ENCODE measurements around the gene TARBP1.

TARBP1 gene

DNA sequence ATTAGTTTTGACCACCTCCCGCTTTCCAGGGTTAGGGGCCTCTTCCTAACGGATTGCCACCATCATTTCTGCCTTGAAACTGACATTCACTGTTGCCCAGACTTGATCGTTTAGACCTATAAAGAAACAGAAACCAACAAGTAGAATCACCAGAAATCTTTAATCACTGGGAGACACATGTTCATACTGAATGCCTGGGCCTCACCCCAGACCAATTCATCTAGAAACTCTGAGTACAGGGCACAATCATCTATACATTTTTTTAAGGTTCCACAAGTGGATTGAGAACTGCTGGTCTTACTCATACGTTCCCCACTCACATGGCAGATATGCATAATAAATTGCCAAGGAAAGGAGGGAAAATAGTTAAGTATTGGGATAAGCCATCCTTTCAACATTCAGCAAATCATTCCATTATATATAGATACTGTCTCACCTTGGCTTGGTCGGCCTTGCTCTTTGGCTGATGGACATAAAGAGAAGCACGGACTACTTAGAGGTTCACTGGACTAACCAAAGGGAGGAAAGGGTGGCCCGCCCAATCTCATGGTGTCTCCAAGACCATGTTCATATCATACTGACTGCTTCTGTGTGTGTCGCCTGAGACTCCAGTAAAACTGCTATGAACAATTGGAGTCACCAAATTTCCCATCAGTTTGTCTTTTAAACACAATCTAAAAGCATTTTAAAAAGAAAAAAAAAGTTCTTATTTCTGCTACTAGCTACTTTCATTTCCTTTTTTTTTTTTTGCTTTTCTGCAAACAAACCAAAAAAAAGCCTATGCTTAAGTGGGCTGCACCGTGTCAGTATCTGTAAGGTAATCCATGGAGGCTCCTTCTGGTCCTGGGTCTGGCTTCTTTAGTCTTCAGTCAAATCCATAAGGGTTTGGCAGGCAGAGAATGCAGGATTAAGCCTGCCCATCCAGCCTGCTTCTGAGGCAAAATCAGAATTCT lies 9.4 kb upstream of the TARBP1 start:
- DNase-seq (ENCODE audit: extremely low read depth in 1 of 2, low read depth in 1 of 2), result peak in 1 of 2 donors; percentile 41

DNA sequence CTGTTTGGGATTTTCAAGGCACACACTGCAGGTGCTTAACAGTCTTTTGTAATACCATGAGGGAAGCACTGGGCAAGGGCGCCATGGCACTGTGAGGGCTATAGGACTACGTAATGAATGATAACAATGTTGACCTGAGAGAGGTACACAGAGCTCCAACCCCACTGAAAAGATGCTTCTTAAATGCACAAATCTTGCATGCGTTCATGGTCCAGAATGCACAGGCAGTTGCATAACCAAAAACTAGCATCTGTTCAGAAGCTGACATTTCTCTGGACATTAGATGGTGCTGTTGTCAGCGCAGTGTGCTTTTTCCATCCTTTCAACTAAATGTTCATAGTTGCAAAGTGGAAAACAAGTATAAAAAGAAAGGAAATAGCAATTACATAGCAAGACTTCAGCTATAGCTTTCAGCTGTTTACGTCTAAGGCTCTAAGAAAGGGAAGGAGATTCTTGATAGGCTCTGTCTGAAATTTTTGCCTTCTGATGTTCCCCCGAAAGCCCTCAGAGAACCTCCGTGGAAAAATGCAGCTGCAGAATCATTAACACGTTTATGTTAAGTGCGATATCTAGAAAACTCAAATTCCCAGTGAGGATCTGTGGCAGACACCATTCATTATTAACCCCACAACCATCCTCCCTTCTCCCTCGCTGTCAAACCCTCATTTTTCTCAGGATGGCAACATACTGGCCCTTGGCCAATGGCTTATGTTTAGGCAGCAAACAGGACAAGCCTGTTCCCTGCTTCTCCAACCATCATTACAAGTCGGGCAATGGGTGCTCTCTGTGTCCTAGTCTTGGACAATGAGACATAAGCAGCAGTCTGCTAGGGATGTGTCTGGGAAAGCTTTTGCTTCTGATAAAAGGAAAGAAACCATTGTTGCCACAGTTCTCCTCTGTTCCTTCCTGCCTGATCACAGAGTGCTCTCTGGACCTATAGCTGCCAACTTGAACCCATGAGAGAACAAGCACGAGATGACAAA lies 8.2 kb upstream of the TARBP1 start:
- DNase-seq (ENCODE audit: extremely low read depth in 1 of 2, low read depth in 1 of 2), result no peak

DNA sequence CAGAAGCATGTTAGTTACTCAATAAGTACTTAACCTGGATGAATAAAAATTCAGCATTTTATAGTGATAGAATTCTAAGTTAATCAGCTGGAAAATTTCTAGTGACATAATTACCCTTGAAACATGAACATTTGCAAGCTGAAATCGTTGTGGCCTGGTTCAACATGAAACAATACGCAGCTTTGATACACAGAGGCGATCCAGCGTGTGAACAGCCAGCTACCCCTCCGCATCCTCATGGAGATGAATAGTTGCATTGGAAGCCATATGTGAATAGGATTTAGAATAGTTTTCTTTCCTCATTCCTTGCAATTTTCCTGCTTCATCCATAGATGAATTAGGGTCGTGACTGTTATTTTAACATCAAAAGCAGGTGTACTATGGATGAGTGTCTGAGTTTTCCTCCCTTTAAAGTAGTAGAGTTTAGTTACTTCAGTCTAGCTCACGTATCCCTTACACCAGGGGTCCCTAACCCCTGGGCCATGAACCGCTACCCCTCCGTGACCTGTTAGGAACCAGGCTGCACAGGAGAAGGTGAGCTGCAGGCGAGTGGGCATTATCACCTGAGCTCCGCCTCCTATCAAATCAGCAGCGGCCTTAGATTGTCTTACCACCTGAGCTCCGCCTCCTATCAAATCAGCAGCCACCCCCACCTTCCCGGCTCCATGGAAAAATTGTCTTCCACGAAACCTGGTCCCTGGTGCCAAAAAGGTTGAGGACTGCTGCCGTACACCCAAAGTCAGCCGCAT lies 6.2 kb upstream of the TARBP1 start:
- no peak for DNase-seq (ENCODE audit: extremely low read depth in 1 of 2, low read depth in 1 of 2)

DNA sequence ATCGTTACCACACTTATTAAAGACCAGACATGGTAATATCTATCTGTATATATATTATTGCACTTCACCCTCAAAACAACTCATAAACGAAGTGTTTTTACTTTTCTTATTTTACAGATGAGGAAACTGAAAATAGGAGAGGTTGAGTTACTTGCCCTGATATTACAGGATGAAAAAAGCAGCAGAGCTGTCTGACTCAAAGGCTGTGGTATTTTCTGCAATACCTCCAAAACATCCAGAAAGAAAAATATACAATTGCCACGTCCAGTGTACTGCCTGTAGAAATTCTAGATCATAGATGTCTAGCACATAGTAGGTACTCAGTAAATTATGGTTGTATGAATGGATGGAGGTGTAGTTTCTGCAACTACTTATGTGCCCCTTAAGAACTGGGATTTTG lies 5.2 kb upstream of the TARBP1 start:
- DNase-seq (ENCODE audit: extremely low read depth in 1 of 2, low read depth in 1 of 2), result no peak

DNA sequence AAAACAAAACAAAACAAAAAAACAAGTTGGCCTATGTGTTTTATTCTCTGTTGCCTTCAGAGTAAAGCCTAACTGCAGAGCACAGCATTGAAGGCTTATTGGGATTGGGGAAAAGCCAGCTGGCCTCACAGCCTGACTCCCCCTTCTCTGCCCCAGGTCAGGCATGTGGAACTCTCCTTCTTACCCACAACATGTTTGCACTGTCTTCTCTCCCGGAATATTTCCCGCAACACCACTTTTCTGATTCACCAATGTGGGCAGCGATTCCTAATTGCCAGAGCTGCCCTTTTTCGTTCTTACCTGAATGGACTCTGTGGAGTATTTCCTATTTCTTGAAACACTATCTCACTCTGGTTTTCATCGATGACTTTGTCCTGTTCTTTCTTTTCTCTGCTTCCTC lies 2.8 kb upstream of the TARBP1 start:
- DNase-seq (ENCODE audit: extremely low read depth in 1 of 2, low read depth in 1 of 2), result no peak

DNA sequence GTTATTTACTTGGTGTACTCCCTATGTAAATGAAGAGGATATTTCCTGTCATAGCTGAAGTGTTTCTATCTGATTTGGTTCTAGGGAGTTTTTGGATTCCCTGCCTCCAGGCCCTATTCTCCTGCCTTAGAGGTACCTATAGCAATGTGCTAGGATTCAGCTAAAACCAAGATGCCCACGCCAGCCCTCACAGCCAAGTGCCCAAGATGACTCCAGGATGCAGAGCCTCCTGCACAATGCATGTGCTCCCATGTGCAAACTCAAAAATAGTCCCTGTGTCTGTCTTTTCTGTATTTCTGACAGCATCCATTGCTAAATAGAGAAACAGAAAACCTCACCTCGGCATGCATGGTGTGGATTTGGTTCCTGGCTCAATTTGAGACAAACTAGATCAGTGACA lies 887 bp upstream of the TARBP1 start:
- DNase-seq (ENCODE audit: extremely low read depth in 1 of 2, low read depth in 1 of 2), result no peak

DNA sequence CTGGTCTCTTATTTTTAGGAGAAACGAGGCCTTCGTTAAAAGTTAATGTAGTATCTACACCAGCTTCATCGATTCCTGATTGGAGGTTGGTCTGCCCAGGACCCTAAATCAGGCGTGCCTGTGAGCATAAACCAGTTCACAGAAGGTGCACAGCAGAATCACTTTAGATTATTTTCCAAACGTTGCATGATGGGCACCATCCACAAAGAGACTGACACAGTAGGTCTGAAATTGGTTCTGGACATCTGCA lies 256 bp upstream of the TARBP1 start:
- DNase-seq (ENCODE audit: extremely low read depth in 1 of 2, low read depth in 1 of 2), result no peak

DNA sequence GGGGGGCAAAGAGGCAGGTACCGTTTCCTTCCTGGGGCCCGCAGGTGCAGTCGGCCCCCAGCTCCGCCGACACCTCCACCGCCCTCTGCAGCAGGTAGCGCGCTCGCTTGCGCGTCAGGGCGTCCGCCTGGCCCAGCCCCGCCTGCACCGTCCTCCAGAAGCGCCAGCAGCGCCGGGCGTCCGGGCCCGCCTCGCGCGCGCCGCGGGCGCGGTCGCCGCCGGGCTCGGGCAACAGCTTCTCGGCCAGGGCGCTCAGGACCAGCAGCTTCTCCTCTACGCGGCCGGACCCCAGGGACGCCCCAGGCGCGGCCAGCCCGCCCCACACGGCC lies 863 bp downstream of the TARBP1 start:
- peak in 1 of 2 donors; percentile 60 for DNase-seq (ENCODE audit: extremely low read depth in 1 of 2, low read depth in 1 of 2)

DNA sequence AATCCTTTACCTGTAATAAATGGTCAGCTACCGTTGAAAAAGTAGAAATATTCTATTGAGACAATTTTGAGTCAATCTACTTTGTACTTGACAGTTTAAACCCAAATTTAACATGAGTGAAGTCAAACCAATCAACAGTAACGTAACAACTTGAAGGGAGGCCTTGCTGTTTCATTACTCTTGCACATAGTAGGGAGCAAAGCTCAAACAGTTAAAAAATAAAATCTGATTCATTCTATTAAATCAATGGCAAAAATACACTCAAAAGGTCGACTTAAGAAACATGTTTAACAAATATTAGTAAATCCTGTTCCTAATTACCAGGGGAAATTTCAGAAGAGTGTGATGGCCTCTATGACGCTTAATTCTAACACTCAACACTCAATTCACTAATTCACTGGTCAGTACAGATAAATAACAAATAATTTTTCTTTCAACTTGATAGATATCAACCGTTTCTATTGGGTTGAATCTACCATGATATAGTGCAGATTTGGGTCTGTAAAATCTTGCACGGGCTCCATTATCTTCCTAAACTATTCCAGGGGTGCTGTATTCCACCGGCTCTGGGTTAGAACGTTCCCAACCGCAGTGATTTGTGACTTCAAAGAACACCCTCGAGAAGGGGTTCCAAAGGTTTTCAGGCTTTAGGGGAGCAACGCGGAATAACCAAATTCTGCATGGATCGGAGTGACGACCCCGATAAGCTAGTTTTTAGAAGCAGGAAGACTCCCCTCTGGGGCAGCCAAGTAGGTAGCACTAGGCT lies 1.4 kb downstream of the TARBP1 start:
- no peak for DNase-seq (ENCODE audit: extremely low read depth in 1 of 2, low read depth in 1 of 2)

DNA sequence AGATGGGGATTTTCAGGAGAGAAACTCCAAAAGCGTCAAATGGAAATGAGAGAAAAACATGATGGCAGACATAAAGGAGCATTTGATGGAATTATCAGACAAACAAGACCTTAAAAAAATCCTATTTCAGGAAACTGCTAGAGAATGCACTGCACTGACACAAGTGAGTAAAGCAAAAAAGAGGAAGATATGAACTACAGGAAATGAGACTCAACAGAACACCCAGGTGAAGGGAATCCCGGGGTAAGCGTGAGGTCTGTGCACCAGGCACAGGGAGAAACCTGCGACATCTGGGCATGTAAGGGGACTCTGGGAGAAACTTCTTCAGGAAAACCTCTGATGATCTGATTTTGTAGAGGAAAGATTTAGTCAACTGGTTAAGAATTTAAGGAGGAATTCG lies 2.8 kb downstream of the TARBP1 start:
- DNase-seq (ENCODE audit: extremely low read depth in 1 of 2, low read depth in 1 of 2), result no peak

DNA sequence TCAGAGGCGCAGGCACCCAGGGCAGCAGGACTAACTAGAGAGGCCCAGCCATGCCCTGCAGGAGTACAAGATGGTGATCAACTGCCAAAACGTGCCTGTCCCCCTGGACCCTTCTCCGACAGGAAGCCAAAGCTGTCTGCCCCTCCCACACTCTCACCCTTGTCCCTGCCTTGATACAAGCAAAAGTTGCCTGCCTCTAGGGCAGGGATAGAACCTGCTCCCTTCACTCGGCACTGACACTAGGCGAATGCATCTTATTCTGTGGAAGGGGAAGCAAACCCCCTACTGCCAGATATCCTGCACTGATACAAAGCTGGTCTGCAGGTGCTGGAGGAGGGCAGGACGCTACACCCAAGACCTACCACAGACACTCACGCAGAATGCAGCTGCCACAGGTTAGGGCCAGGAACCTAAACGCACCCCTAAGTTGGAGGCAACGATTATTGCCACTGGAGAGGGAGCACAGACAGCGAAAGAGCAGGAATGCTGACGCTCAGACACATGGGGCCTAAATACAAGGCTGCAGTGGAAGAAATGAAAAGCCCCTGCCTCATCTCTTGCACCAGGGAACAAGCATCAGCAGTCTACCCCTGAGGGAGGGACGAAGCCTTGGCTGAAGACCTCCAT lies 3.7 kb downstream of the TARBP1 start:
- no peak for DNase-seq (ENCODE audit: extremely low read depth in 1 of 2, low read depth in 1 of 2)

DNA sequence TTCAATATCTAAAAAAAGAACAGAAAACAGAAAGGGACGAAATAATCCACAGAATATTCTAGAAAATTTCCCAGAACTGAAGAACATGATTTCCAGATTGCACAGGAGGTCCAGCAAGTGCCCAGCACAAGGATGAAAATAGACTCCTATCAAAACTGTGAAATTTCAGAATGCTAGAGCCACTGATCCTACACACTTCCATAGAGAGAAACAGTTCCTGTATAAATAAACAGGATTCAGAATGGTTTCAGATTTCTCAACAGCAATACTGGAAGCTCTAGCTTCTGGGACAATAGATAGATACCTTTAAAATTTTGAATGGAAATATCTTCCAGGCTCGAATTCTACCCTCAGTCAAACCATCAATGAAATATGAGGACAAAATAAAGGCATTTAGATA lies 4.6 kb downstream of the TARBP1 start:
- DNase-seq (ENCODE audit: extremely low read depth in 1 of 2, low read depth in 1 of 2), result no peak

DNA sequence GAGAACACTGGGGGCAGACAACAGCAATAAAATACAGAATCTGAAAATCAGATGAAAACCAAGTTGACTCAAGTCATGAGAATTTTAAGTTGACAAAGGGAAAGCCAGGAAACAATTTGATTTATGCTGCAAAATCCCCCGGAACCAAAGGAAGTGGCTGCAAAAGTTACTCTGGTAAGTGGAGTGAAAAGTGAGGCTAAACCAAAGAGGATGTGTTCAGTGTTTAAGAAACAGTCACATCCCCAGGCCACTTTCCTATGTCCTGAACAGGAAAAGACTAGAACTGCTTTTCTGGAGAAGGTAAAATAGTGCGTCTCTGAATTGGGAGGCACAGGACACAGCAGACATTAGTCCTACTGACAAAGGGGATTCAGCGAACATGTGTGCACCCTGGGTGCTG lies 5.9 kb downstream of the TARBP1 start:
- DNase-seq (ENCODE audit: extremely low read depth in 1 of 2, low read depth in 1 of 2), result no peak

DNA sequence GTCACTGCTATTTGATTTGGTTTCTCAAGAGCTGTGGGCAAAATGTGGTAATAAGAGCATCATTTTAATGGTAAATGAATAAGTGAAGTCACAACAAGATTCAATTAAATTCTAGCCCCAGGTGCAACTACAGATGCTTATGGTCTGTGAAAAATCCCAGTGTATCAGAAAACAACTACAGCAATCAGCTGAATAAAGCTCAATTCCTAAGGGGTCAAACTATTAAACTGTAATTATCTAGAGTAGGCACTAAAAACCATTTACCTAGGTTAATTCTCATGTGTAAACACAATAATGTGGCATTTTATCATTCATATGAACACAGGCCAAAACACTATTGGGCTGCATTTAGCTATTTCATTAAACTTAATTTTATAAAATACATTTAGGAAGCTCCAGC lies 9.6 kb downstream of the TARBP1 start:
- DNase-seq (ENCODE audit: extremely low read depth in 1 of 2, low read depth in 1 of 2), result no peak

DNA sequence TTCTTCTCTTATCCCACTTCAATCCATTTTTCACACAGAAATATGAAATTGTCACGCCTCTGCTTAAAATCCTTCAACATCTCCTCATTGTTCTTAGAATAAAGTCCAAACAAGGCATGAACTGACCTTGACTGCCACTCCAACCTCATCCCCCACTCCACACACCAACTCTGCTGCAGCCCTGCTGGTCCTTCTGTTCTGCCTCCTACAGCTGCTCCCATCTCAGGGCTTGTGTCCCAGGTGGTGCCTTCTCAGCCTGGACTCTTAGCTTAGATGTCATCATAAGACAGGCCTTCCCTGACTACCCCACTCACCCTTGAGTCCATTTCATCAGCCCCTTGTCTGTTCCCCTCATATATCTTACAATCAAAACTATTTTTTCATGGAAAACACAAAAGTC lies 10.4 kb downstream of the TARBP1 start:
- no peak for DNase-seq (ENCODE audit: extremely low read depth in 1 of 2, low read depth in 1 of 2)

DNA sequence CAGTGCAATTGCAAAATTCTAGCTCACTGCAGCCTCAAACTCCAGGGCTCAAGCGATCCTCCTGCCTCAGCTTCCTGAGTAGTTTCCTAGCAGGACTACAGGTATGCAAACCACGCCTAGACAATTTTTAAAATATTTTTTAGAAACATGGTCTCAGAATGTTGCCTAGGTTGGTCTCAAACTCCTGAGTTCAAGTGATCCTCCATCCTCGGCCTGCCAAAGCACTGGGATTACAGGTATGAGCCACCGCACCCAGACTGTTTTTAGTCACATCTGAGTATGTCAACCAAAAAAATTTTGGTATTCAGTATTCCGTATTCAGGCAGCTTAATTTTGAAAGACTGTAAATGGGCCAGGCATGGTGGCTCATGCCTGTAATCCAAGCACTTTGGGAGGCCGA lies 11.2 kb downstream of the TARBP1 start:
- no peak for DNase-seq (ENCODE audit: extremely low read depth in 1 of 2, low read depth in 1 of 2)

DNA sequence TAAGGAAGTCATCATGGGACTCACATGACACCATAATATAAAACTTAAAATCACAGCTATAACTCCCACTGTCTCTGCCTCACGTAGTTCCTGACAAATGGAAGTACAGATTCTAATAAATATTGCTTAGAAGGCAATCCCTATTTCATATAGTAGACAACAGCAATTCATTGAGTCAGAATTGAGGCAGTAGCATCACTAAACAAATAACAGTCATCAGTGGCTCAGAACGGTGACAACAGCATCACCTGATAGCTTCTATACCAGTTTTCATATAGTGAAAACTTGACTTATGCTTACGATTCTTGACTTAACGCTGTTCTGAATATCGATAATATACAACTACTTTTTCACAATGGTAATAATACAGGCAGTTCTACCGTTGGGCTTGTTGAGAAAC lies 12.0 kb downstream of the TARBP1 start:
- no peak for DNase-seq (ENCODE audit: extremely low read depth in 1 of 2, low read depth in 1 of 2)

DNA sequence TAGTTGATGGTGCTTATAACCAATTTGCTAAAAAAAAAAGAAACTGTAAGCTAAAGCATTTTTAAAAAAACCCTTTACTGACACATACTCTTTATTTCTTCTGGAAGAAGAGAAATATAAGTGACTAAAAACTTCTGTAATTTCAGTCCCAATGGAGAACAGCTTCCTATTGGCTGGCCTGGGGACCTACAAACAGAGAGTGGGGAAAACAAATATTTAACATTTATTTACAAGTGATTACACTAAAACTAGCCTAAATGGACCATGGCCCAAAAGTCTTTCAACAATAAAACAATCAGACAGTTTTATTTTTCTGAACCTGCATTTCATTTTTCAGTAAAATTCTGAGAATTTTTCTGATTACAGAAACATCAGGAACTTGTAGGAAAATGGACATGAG lies 15.2 kb downstream of the TARBP1 start:
- no peak for DNase-seq (ENCODE audit: extremely low read depth in 1 of 2, low read depth in 1 of 2)

DNA sequence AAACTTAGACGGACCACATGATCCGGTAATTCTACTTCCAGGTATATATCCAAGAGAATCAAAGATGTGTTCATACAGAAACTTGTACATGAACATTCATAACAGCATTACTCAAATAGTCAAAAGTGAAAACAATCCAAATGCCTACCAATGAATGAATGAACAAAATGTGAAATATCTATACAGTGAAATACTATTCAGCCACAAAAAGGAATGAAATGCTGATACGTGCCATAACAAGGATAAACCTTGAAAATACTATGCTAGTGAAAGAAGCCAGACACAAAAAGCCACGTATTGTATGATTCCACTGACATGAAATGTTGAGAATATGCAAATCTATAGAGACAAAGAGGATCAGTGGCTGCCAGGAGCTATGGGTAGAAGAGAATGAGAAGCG lies 18.3 kb downstream of the TARBP1 start:
- no peak for DNase-seq (ENCODE audit: extremely low read depth in 1 of 2, low read depth in 1 of 2)

DNA sequence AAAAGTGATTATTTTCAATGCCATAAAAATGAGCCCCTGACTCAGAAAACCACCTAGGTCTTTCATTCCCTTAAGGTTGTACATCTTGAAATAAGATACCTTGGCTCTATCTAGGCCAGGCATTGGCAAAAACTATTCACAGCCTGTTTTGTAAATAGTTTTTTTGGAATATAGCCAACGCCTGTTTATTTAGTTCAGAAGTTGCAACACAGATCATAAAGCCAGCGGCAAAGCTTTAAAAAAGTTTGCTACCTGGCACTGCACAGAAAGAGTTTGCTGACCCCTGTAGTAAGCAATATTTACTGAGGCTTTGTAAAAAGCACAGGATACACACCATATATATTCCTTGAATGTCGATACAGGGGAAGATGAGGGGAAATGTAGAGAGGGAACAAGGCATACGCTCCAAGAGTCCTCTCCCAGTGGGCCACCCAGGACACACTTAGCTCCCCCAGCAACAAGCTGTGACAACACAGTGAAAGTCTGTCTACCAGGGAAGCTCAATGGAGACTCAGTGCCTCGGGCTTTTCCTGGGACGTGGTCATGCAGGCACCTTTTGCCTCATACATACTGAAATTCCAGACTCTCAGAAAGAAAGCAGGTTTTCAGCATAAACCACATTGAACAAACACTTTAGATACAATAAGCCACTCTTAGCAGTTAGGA lies 20.5 kb downstream of the TARBP1 start:
- no peak for DNase-seq (ENCODE audit: extremely low read depth in 1 of 2, low read depth in 1 of 2)

All from stimulated activated CD8-positive, alpha-beta memory T cell treated with anti-CD3 and anti-CD28 coated beads, Interleukin-7, amount 100 ng/mL, for 48 hours (primary cell).